ENCODE measurements around the gene FMN2. TPM values are rescaled to one million over a fixed set of nuclear protein-coding genes. Genes with fewer than 3 reads are reported as not detected.

FMN2 gene
- total RNA-seq, 1 donor from 2014 or later = not detected

- ATAC-seq (ENCODE audit: poor library complexity) = no peak
- DNase-seq = no peak
- intact Hi-C loops (cut with DNase I) = no loop called here
Observed at GRCh38 chr1:240278082-240278481, 186.4 kb downstream of the FMN2 start.

GRCh38 chr1:240280560-240281322, 189.1 kb downstream of the FMN2 start:
- no peak for DNase-seq
- ATAC-seq (ENCODE audit: poor library complexity) = no peak
- intact Hi-C loops (cut with DNase I) = no loop called here

- ATAC-seq (ENCODE audit: poor library complexity) (no peak), DNase-seq (no peak)
- intact Hi-C loops (cut with DNase I) = no loop called here
Observed at GRCh38 chr1:240282061-240282830, 190.6 kb downstream of the FMN2 start.

GRCh38 chr1:240284656-240285414, 193.2 kb downstream of the FMN2 start:
- ATAC-seq (ENCODE audit: poor library complexity) (no peak), DNase-seq (no peak)
- intact Hi-C loops (cut with DNase I) = no loop called here

GRCh38 chr1:240285540-240285939, 193.9 kb downstream of the FMN2 start:
- ATAC-seq (ENCODE audit: poor library complexity) = no peak
- DNase-seq = no peak
- intact Hi-C loops (cut with DNase I) = no loop called here

- intact Hi-C loops (cut with DNase I) = no loop called here
- ATAC-seq (ENCODE audit: poor library complexity) (no peak), DNase-seq (no peak)
Observed at GRCh38 chr1:240287722-240288121, 196.0 kb downstream of the FMN2 start.

GRCh38 chr1:240293706-240294105, 202.0 kb downstream of the FMN2 start:
- DNase-seq = no peak
- intact Hi-C loops (cut with DNase I) = no loop called here
- no peak for ATAC-seq (ENCODE audit: poor library complexity)

- intact Hi-C loops (cut with DNase I) = no loop called here
Observed at GRCh38 chr1:240294566-240294965, 202.9 kb downstream of the FMN2 start.

GRCh38 chr1:240295811-240296210, 204.1 kb downstream of the FMN2 start:
- no peak for DNase-seq
- no peak for ATAC-seq (ENCODE audit: poor library complexity)
- intact Hi-C loops (cut with DNase I) = no loop called here

More at GRCh38 chr1:240294566-240294965, 202.9 kb downstream of the FMN2 start:
- ATAC-seq (ENCODE audit: poor library complexity) = no peak
- DNase-seq = no peak

- intact Hi-C loops (cut with DNase I) = no loop called here
- DNase-seq (no peak), ATAC-seq (ENCODE audit: poor library complexity) (no peak)
Observed at GRCh38 chr1:240304466-240304865, 212.8 kb downstream of the FMN2 start.

GRCh38 chr1:240306673-240307072, 215.0 kb downstream of the FMN2 start:
- ATAC-seq (ENCODE audit: poor library complexity) (no peak), DNase-seq (no peak)
- intact Hi-C loops (cut with DNase I) = no loop called here

GRCh38 chr1:240308096-240308495, 216.4 kb downstream of the FMN2 start:
- no peak for ATAC-seq (ENCODE audit: poor library complexity)

GRCh38 chr1:240309769-240310168, 218.1 kb downstream of the FMN2 start:
- DNase-seq = no peak
- intact Hi-C loops (cut with DNase I) = no loop called here
- no peak for ATAC-seq (ENCODE audit: poor library complexity)

More at GRCh38 chr1:240308096-240308495, 216.4 kb downstream of the FMN2 start:
- DNase-seq = no peak
- intact Hi-C loops (cut with DNase I) = no loop called here

GRCh38 chr1:240310226-240310925, 218.7 kb downstream of the FMN2 start:
- intact Hi-C loops (cut with DNase I) = no loop called here
- ATAC-seq (ENCODE audit: poor library complexity) (no peak), DNase-seq (no peak)

GRCh38 chr1:240312872-240313271, 221.2 kb downstream of the FMN2 start:
- DNase-seq (no peak), ATAC-seq (ENCODE audit: poor library complexity) (no peak)
- intact Hi-C loops (cut with DNase I) = no loop called here

GRCh38 chr1:240314845-240315801, 223.4 kb downstream of the FMN2 start:
- no peak for DNase-seq
- intact Hi-C loops (cut with DNase I) = no loop called here
- ATAC-seq (ENCODE audit: poor library complexity) = no peak

- intact Hi-C loops (cut with DNase I) = no loop called here
- ATAC-seq (ENCODE audit: poor library complexity) = no peak
- no peak for DNase-seq
Observed at GRCh38 chr1:240319998-240320397, 228.3 kb downstream of the FMN2 start.

GRCh38 chr1:240320659-240321058, 229.0 kb downstream of the FMN2 start:
- intact Hi-C loops (cut with DNase I) = no loop called here
- DNase-seq (no peak), ATAC-seq (ENCODE audit: poor library complexity) (no peak)
